K562 (cell line): ENCODE data around the gene RALY.

ENCODE experiments used
- CTCF ChIP-seq, 3 experiments: IDR thresholded peaks in 2 of 3; conservative IDR thresholded peaks in 1 of 3; 2 replicates each; pipeline ENCODE4 v1.5.1; 2011 to 2012; ENCODE audit warnings: low read length in 3 of 3, mild to moderate bottlenecking in 3 of 3, control low read depth in 2 of 3, improper control_type of control experiment in 1 of 3, inconsistent platforms in 1 of 3, low read depth in 1 of 3, mixed read lengths in 1 of 3, moderate library complexity in 1 of 3; ENCODE audit not compliant: insufficient read depth in 2 of 3
- FOXM1 ChIP-seq, 2 experiments: fragments of 450-650 bp in 1 of 2; sonication (generic) in 1 of 2; formaldehyde crosslinking in 1 of 2; IDR thresholded peaks; 2 replicates each; pipeline versions ENCODE4 v1.6.1 to v1.9.0; 2017 to 2022; ENCODE audit warnings: low read depth in 2 of 2, mild to moderate bottlenecking in 2 of 2, missing genetic modification reagents in 1 of 2, moderate library complexity in 1 of 2
- HNRNPH1 ChIP-seq: fragments of 200-400 bp; formaldehyde crosslinking; optimal IDR thresholded peaks from 2 replicates; pipeline ENCODE3; 2017; ENCODE audit warnings: low read depth, mild to moderate bottlenecking, low read length, moderate library complexity
- HNRNPL ChIP-seq: fragments of 200-400 bp; formaldehyde crosslinking; IDR thresholded peaks from 2 replicates; pipeline ENCODE4 v1.6.1; 2017; ENCODE audit warnings: low read depth, mild to moderate bottlenecking, low read length
- KLF10 ChIP-seq: fragments of 250-450 bp; sonication (Bioruptor Pico); IDR thresholded peaks from 2 replicates; pipeline ENCODE4 v1.6.1; 2021; ENCODE audit warnings: matching md5 sums
- MCM5 ChIP-seq: fragments of 450-650 bp; IDR thresholded peaks from 2 replicates; pipeline ENCODE4 v1.6.1; 2016; ENCODE audit warnings: low read depth
- NR2C2 ChIP-seq, 2 experiments: fragments of 200-800 bp in 1 of 2; sonication (Bioruptor generic) in 1 of 2; sonication (generic) in 1 of 2; formaldehyde crosslinking in 1 of 2; IDR thresholded peaks; 2 replicates each; pipeline versions ENCODE4 v1.6.1 to v1.8.0; 2016 to 2022; ENCODE audit warnings: mild to moderate bottlenecking in 1 of 2, missing compliant biosample characterization in 1 of 2, missing genetic modification characterization in 1 of 2, missing genetic modification reagents in 1 of 2
- PML ChIP-seq: IDR thresholded peaks from 2 replicates; pipeline ENCODE4 v1.6.1; 2012; ENCODE audit warnings: low read length, inconsistent platforms
- SMAD4 ChIP-seq: fragments of 250-450 bp; sonication (Bioruptor Pico); conservative IDR thresholded peaks from 2 replicates; pipeline ENCODE4 v1.8.0; 2021; ENCODE audit warnings: inconsistent platforms, mild to moderate bottlenecking, moderate library complexity
- SMARCC2 ChIP-seq: fragments of 450-650 bp; IDR thresholded peaks from 2 replicates; pipeline ENCODE4 v1.6.1; 2017; ENCODE audit warnings: antibody characterized with exemption, moderate library complexity, mild to moderate bottlenecking, low read depth
- USF1 ChIP-seq: sonication (generic); formaldehyde crosslinking; IDR thresholded peaks from 2 replicates; pipeline ENCODE4 v1.9.0; 2022; ENCODE audit warnings: mild to moderate bottlenecking, missing genetic modification reagents
- USF2 ChIP-seq: sonication (generic); formaldehyde crosslinking; IDR thresholded peaks from 2 replicates; pipeline ENCODE4 v1.5.0; 2020; ENCODE audit warnings: missing genetic modification reagents
- ZNF239 ChIP-seq: fragments of 250-450 bp; sonication (Bioruptor Pico); IDR thresholded peaks from 2 replicates; pipeline ENCODE4 v1.4.0; 2020; ENCODE audit warnings: mild to moderate bottlenecking
- ZNF766 ChIP-seq: fragments of 200-800 bp; sonication (Bioruptor generic); conservative IDR thresholded peaks from 2 replicates; pipeline ENCODE4 v1.6.1; 2016; ENCODE audit warnings: missing genetic modification characterization, missing compliant biosample characterization

GRCh38 chr20:34098570-34098969 is 104.9 kb downstream of the RALY start:
- TF ChIP-seq USF2 (CRISPR knock-in tag), result no peak
- no peak for TF ChIP-seq CTCF (IDR thresholded peaks at IDR 0.05 in 2 of 3, conservative IDR thresholded peaks at IDR 0.05 in 1 of 3; ENCODE audit: insufficient read depth in 2 of 3, low read depth in 1 of 3, low read length in 3 of 3)
- no peak for TF ChIP-seq HNRNPH1
- no peak for TF ChIP-seq HNRNPL
- TF ChIP-seq KLF10 (CRISPR knock-in tag), result no peak
- TF ChIP-seq ZNF766 (CRISPR knock-in tag), result no peak
- TF ChIP-seq NR2C2 (CRISPR knock-in tag; IDR thresholded peaks at IDR 0.05), result no peak
- no peak for TF ChIP-seq NR2C2 (tag; IDR thresholded peaks at IDR 0.05)
- TF ChIP-seq SMAD4 (CRISPR knock-in tag), result no peak
- no peak for TF ChIP-seq PML
- no peak for TF ChIP-seq USF1 (CRISPR knock-in tag)
- TF ChIP-seq FOXM1 (IDR thresholded peaks at IDR 0.05; ENCODE audit: low read depth), result no peak
- TF ChIP-seq FOXM1 (CRISPR knock-in tag; IDR thresholded peaks at IDR 0.05; ENCODE audit: low read depth), result no peak
- no peak for TF ChIP-seq MCM5
- no peak for TF ChIP-seq ZNF239
- TF ChIP-seq SMARCC2, result no peak
